Peyer's patch (tissue), 4 donors: ENCODE measurements around the gene SLC17A5. TPM values are rescaled to one million over a fixed set of nuclear protein-coding genes. Genes with fewer than 3 reads are reported as not detected.
"Not testable (repeated sequence)": the region's sequence is repeated elsewhere in the genome, so short reads cannot be mapped to it uniquely, and the experiment has no call there.

Experiments
- DNase-seq, 3 donors: peaks; one replicate each; pipeline ENCODE4 v3.0.0-alpha.2; 2017 to 2019
- H3K27ac ChIP-seq, 4 donors: fragments of 200-600 bp; sonication (generic); one replicate each; pipeline ENCODE4 v1.5.1; 2016 to 2019
- H3K27me3 ChIP-seq, 2 donors: fragments of 200-600 bp; sonication (generic); one replicate each; pipeline ENCODE4 v1.5.1; 2019
- H3K36me3 ChIP-seq, 3 donors: fragments of 200-600 bp; sonication (generic); one replicate each; pipeline ENCODE4 v1.5.1; 2016 to 2019
- H3K4me1 ChIP-seq, 4 donors: fragments of 200-600 bp; sonication (generic); one replicate each; pipeline ENCODE4 v1.5.1; 2016 to 2019
- H3K4me3 ChIP-seq, 4 donors: fragments of 200-600 bp; sonication (generic); 1 replicate in 3 of 4; 2 replicates in 1 of 4; pipeline ENCODE4 v1.5.1; 2016 to 2019; ENCODE audit warnings: mild to moderate bottlenecking in 1 of 4
- H3K9me3 ChIP-seq, 4 donors: fragments of 200-600 bp; sonication (generic); one replicate each; pipeline ENCODE4 v1.5.1; 2016 to 2019; ENCODE audit warnings: mild to moderate bottlenecking in 1 of 4
- POLR2A ChIP-seq, 2 donors: fragments of 450-650 bp; IDR thresholded peaks; one replicate each; pipeline ENCODE4 v1.5.1; 2017; ENCODE audit warnings: antibody characterized with exemption in 2 of 2, mild to moderate bottlenecking in 2 of 2, moderate library complexity in 2 of 2
- total RNA-seq, 4 donors: library from RNA; depleted of rRNA; stranded (reverse); fragments of >200 nt; gene quantifications; one replicate each; pipeline ENCODE4 v1.1.0, GENCODE V29; 2016
- TF ChIP-seq, protein P1 (sequence below), 6 experiments: fragments of 450-650 bp in 4 of 6; fragments of 200-600 bp in 2 of 6; sonication (generic) in 1 of 6; IDR thresholded peaks; one replicate each; pipeline ENCODE4 v1.5.1; 2017 to 2019; ENCODE audit warnings: antibody characterized with exemption in 6 of 6, mild to moderate bottlenecking in 3 of 6, moderate library complexity in 1 of 6

The SLC17A5 gene
- total RNA-seq, 4 donors from 2014 or later: 6.6 to 49.7 (median 26.3) TPM

DNA sequence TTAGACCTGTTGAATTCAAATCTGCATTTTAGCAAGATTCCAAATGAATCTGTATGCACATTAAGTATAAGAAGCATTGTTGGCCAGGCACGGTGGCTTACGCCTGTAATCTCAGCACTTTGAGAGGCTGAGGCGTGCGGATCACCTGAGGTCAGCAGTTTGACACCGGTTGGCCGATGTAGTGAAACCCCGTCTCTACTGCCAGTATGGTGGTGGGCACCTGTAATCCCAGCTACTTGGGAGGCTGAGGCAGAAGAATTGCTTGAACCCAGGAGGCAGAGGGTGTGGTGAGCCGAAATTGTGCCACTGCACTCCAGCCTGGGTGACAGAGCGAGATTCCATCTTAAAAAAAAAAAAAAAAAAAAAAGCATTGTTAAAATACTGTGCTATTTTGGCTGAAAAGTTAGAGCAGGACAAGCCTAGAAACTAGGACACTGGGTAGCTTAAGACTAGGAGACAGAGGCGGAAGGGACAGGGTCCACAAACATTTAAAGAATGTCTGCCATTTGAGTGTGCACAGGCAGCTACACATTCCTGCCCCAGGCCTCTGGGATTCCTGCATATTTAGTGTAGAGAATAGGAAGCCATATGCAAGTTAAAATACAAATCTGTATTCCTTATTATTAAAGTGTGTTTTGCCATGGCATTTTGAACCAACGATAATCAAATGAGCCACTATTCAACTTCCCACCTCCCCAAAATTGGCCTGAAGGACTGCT, 87.9 kb downstream of the SLC17A5 start:
- no peak for DNase-seq

DNA sequence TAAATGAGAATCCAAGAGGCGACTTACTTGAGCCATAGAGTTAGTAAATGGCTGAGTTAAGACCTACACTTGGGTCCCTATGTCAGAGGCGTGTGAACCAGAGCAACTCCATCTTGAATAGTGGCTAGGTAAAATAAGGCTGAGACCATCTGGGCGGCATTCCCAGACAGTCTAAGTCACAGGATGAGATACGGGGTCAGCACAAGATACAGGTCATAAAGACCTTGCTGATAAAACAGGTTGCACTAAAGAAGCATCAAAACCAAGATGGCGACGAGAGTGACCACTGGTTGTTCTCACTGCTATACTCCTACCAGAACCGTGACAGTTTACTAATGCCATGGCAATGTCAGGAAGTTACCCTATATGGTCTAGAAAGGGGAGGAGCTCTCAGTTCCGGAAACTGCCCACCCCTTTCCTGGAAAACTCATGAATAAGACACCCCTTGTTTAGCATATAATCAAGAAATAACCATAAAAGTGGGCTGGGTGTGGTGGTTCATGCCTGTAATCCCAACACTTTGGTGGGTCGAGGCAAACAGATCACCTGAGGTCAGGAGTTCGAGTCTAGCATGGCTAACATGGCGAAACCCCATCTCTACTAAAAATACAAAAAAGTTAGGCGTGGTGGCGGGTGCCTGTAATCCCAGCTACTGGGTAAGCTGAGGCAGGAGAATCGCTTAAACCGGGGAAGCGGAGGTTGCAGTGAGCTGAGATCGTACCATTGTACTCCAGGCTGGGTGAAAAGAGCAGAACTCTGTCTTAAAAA, 89.0 kb downstream of the SLC17A5 start:
- Histone ChIP-seq H3K36me3 (no peaks in the 10 kb centered on the region), H3K4me1 (peaks cover 0 to 6% (median 0%) of the 10 kb centered on the region in 4 donors), H3K9me3 (no peaks in the 10 kb centered on the region), H3K4me3 (no peak overlapping the region), H3K27ac (no peak overlapping the region), H3K27me3 (no peaks in the 10 kb centered on the region)
- TF ChIP-seq, protein P1, sequence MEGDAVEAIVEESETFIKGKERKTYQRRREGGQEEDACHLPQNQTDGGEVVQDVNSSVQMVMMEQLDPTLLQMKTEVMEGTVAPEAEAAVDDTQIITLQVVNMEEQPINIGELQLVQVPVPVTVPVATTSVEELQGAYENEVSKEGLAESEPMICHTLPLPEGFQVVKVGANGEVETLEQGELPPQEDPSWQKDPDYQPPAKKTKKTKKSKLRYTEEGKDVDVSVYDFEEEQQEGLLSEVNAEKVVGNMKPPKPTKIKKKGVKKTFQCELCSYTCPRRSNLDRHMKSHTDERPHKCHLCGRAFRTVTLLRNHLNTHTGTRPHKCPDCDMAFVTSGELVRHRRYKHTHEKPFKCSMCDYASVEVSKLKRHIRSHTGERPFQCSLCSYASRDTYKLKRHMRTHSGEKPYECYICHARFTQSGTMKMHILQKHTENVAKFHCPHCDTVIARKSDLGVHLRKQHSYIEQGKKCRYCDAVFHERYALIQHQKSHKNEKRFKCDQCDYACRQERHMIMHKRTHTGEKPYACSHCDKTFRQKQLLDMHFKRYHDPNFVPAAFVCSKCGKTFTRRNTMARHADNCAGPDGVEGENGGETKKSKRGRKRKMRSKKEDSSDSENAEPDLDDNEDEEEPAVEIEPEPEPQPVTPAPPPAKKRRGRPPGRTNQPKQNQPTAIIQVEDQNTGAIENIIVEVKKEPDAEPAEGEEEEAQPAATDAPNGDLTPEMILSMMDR (IDR thresholded peaks at IDR 0.05): no peak
- DNase-seq: no peak

More for the DNA sequence above, 87.9 kb downstream of the SLC17A5 start:
- no peaks in the 10 kb centered on the region for H3K9me3 ChIP-seq
- H3K27me3 ChIP-seq: no peaks in the 10 kb centered on the region
- H3K36me3 ChIP-seq: no peaks in the 10 kb centered on the region
- no peak overlapping the region for H3K4me3 ChIP-seq
- H3K4me1 ChIP-seq: peaks cover 0 to 6% (median 0%) of the 10 kb centered on the region in 4 donors
- no peak overlapping the region for H3K27ac ChIP-seq
- TF ChIP-seq, protein P1 (IDR thresholded peaks at IDR 0.05): no peak
- TF ChIP-seq POLR2A (IDR thresholded peaks at IDR 0.05): no peak

DNA sequence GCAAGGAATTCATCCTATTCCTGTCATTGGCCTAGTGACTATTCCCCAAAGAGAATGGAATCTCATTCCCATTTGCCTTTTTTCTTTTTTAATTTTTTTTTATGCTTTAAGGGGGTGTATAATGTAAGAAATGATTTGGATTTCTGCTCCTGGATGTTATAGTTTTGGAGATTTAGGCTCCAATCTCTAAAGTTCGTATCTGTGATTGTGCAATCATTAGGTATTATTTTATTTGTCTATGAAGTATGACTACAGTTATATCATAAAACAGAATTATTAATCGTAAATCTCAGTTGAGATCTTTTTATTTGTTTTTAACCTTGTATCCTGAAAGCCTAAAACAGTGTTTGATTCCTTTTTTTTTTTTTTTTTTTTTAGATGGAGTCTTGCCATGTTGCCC, 91.2 kb downstream of the SLC17A5 start:
- H3K9me3 ChIP-seq: no peaks in the 10 kb centered on the region
- peaks cover 0 to 6% (median 0%) of the 10 kb centered on the region in 4 donors for H3K4me1 ChIP-seq
- no peak overlapping the region for H3K27ac ChIP-seq
- no peaks in the 10 kb centered on the region for H3K27me3 ChIP-seq
- H3K36me3 ChIP-seq: no peaks in the 10 kb centered on the region
- H3K4me3 ChIP-seq: no peak overlapping the region
- no peak for TF ChIP-seq POLR2A (IDR thresholded peaks at IDR 0.05)
- TF ChIP-seq, protein P1 (IDR thresholded peaks at IDR 0.05): no peak
- no peak for DNase-seq

DNA sequence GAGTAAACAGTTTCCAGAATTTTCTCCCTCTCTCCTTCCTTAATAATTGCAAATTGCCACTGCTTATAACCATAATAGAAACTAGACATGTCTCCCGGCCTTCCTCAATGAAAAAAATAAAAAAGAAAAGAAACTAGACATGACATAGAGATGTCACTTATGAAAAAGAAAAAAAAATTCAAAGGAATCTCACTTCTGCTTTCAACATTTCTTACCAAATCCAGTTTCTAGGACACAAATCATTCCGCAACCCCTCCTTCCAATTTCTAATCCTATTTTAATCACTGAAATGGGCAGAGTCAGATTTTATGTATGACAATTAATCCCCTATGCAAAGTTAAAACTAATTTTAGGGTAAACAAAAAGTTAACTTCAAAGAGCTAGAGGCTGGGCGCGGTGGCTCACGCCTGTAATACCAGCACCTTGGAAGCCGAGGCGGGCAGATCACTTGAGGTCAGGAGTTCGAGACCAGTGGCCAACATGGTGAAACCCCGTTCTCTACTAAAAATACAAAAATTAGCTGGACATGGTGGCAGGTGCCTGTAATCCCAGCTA, 92.9 kb downstream of the SLC17A5 start:
- no peak overlapping the region for H3K4me3 ChIP-seq
- H3K27me3 ChIP-seq: no peaks in the 10 kb centered on the region
- no peaks in the 10 kb centered on the region for H3K36me3 ChIP-seq
- no peaks in the 10 kb centered on the region for H3K9me3 ChIP-seq
- H3K4me1 ChIP-seq: no peaks in the 10 kb centered on the region
- no peak for DNase-seq
- TF ChIP-seq, protein P1 (IDR thresholded peaks at IDR 0.05): no peak
- TF ChIP-seq POLR2A (IDR thresholded peaks at IDR 0.05): no peak
- no peak overlapping the region for H3K27ac ChIP-seq

DNA sequence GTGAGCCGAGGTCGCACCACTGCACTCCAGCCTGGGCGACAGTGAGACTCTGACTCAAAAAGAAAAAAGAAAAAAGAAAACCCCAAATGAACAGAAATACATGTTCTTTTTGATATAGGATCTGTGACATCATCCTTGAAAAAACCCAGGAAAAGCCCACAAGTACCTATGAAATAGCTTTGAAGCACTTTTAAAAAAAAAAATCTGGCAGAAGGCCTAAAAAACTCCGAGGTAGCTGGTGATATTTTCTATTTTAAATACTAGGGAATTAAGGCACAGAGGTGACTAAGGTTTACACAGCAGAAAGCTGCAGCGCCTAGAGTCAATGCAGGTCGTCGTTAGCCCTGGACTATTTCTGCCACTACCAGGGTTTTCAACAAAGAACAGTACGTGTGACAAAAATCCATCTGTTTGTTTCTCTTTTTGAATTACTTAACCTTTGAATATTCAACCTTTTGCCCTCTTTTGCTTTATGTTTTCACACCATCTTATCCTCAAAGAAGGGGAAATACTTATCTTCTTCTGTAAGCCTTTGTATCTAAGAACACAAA, 93.5 kb downstream of the SLC17A5 start:
- Histone ChIP-seq H3K4me3 (no peak overlapping the region), H3K4me1 (no peaks in the 10 kb centered on the region), H3K27ac (no peak overlapping the region), H3K9me3 (no peaks in the 10 kb centered on the region), H3K27me3 (no peaks in the 10 kb centered on the region), H3K36me3 (no peaks in the 10 kb centered on the region)
- TF ChIP-seq, protein P1 (IDR thresholded peaks at IDR 0.05): no peak
- no peak for TF ChIP-seq POLR2A (IDR thresholded peaks at IDR 0.05)
- no peak for DNase-seq

DNA sequence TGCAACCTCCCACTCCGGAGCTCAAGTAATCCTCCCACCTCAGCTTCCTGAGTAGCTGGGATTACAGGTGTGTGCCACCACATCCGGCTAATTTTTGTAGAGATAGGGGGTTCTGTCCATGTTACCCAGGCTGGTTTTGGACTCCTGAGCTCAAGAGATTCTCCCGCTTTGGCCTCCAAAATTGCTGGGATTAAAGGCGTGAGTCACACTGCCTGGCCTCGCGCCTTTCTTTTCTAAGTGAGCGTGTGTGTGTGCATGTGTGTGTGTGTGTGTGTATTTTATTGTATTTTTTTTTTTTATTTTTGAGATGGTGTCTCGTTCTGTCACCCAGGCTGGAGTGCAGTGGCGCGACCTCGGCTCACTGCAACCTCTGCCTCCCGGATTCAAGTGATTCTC, 94.4 kb downstream of the SLC17A5 start:
- H3K36me3 ChIP-seq, H3K27ac ChIP-seq, H3K4me3 ChIP-seq, DNase-seq, H3K4me1 ChIP-seq, H3K9me3 ChIP-seq, H3K27me3 ChIP-seq: not testable (repeated sequence)
